NCI-H82 treated with DMSO at 0.1 percent for 48 hours (cell line): Measurements from ENCODE around the gene LZTR1.
"Not testable (repeated sequence)": the region's sequence is repeated elsewhere in the genome, so short reads cannot be mapped to it uniquely, and the experiment has no call there.

ENCODE experiments used
- DNase-seq: peaks from one replicate; lab custom pipeline; 2025; ENCODE audit not compliant: unreplicated experiment; lab: John Stamatoyannopoulos, UW

The LZTR1 gene

GRCh38 chr22:20994128-20994901 lies 12.2 kb downstream of the LZTR1 start:
- DNase-seq, result no peak

- DNase-seq, result no peak
These were observed 12.8 kb downstream of the LZTR1 start for GRCh38 chr22:20994902-20995241.

- DNase-seq, result no peak
These were observed 13.4 kb downstream of the LZTR1 start for GRCh38 chr22:20995329-20996030.

- DNase-seq, result no peak
These were observed 13.9 kb downstream of the LZTR1 start for GRCh38 chr22:20996031-20996410.

GRCh38 chr22:20996598-20997535 lies 14.8 kb downstream of the LZTR1 start:
- no peak for DNase-seq

- no peak for DNase-seq
These were observed 15.6 kb downstream of the LZTR1 start for GRCh38 chr22:20997536-20998257.

GRCh38 chr22:20998411-20999336 lies 16.6 kb downstream of the LZTR1 start:
- DNase-seq, result no peak

- no peak for DNase-seq
These were observed 17.5 kb downstream of the LZTR1 start for GRCh38 chr22:20999350-21000206.

GRCh38 chr22:21000207-21000986 lies 18.3 kb downstream of the LZTR1 start:
- no peak for DNase-seq

GRCh38 chr22:21000987-21001600 lies 19.0 kb downstream of the LZTR1 start:
- DNase-seq, result no peak

- DNase-seq, result peak; percentile 86
These were observed 19.7 kb downstream of the LZTR1 start, which contains the start of gene THAP7 for GRCh38 chr22:21001601-21002325. TSS of gene THAP7 (minus strand) at chr22:21002118. CDS start at chr22:21001911, 207 bp downstream.

GRCh38 chr22:21003782-21004181 lies 21.7 kb downstream of the LZTR1 start:
- no peak for DNase-seq

- DNase-seq, result not testable (repeated sequence)
These were observed 27.1 kb downstream of the LZTR1 start for GRCh38 chr22:21009208-21009607.

GRCh38 chr22:21009638-21010425 lies 27.7 kb downstream of the LZTR1 start:
- no peak for DNase-seq

GRCh38 chr22:21010426-21011113 lies 28.5 kb downstream of the LZTR1 start:
- no peak for DNase-seq
